Activated CD8-positive, alpha-beta T cell treated with anti-CD3 and anti-CD28 coated beads, Interleukin-2, amount 10 ng/mL, durations not matched to agents 7 days and 5 days (primary cell): ENCODE measurements around the gene ARPP21. TPM values are rescaled to one million over a fixed set of nuclear protein-coding genes. Genes with fewer than 3 reads are reported as not detected.
"Not testable (repeated sequence)": the region's sequence is repeated elsewhere in the genome, so short reads cannot be mapped to it uniquely, and the experiment has no call there.

ENCODE experiments used
- ATAC-seq: fragments of 150-1000 bp; cut with Tn5 transposase; one replicate; pipeline ENCODE4 v1.10.0; 2021; ENCODE audit warnings: moderate library complexity
- CTCF ChIA-PET: fragments of 350-600 bp; sonication (Branson Sonifier 250); formaldehyde crosslinking; loops from one replicate; lab custom pipeline; 2021; ENCODE audit warnings: antibody characterized with exemption; lab: Charles Lee
- POLR2A ChIA-PET: fragments of 350-600 bp; sonication (Branson Sonifier 250); formaldehyde crosslinking; loops from one replicate; lab custom pipeline; 2021; ENCODE audit warnings: antibody characterized with exemption; lab: Charles Lee
- DNase-seq: peaks from one replicate; pipeline ENCODE4 v3.0.0-alpha.2; 2020
- H3K27ac Mint-ChIP-seq: one replicate; pipeline ENCODE4 v1.8.0; 2021; ENCODE audit warnings: mild to moderate bottlenecking, mixed read lengths
- H3K27me3 Mint-ChIP-seq: one replicate; pipeline ENCODE4 v1.8.0; 2021; ENCODE audit warnings: low read depth, mixed read lengths
- H3K36me3 Mint-ChIP-seq: one replicate; pipeline ENCODE4 v1.8.0; 2021; ENCODE audit warnings: low read depth, mixed read lengths
- H3K4me1 Mint-ChIP-seq: one replicate; pipeline ENCODE4 v1.8.0; 2021; ENCODE audit warnings: low read depth, mixed read lengths
- H3K4me3 Mint-ChIP-seq: one replicate; pipeline ENCODE4 v1.8.0; 2021; ENCODE audit warnings: mild to moderate bottlenecking, mixed read lengths
- H3K9me3 Mint-ChIP-seq: one replicate; pipeline ENCODE4 v1.8.0; 2022; ENCODE audit warnings: mixed read lengths; ENCODE audit not compliant: insufficient read depth
- microRNA-seq: library from miRNA; unstranded; fragments of <30 nt; microRNA quantifications from one replicate; pipeline ENCODE4 v1.2.0, GENCODE V29; 2022
- total RNA-seq, 2 experiments: library from RNA; stranded (reverse); gene quantifications; one replicate each; pipeline ENCODE4 v1.2.3, GENCODE V29; 2021

Gene ARPP21
- total RNA-seq, 2 experiments from 2014 or later: not detected

GRCh38 chr3:35800960-35801459, 161.7 kb downstream of the ARPP21 start:
- Mint-ChIP-seq H3K36me3 (no peaks in the 10 kb centered on the region), H3K4me3 (no peak overlapping the region), H3K27ac (no peak overlapping the region), H3K4me1 (no peaks in the 10 kb centered on the region), H3K9me3 (no peaks in the 10 kb centered on the region), H3K27me3 (no peaks in the 10 kb centered on the region)
- CTCF ChIA-PET: no interaction called here
- no peak for ATAC-seq
- no peak for DNase-seq
- POLR2A ChIA-PET: no interaction called here

GRCh38 chr3:35814531-35814930, 175.2 kb downstream of the ARPP21 start:
- CTCF ChIA-PET: no interaction called here
- POLR2A ChIA-PET: no interaction called here
- Mint-ChIP-seq H3K4me3 (no peak overlapping the region), H3K4me1 (no peaks in the 10 kb centered on the region), H3K36me3 (no peaks in the 10 kb centered on the region), H3K27ac (no peak overlapping the region), H3K27me3 (no peaks in the 10 kb centered on the region), H3K9me3 (no peaks in the 10 kb centered on the region)
- ATAC-seq: no peak
- DNase-seq: no peak

DNA sequence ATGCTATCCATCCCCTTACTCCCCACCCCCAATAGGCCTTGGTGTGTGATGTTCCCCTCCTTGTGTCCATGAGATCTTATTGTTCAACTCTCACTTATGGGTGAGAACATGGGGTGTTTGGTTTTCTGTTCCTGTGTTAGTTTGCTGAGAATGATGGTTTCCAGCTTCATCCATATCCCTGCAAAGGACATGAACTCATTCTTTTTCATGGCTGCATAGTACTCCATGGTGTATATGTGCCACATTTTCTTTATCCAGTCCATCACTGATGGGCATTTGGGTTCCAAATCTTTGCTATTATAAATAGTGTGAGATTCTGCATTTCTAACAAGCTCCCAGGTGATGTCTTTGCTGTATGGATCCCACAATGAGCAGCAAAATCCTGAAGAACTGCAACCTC, 176.5 kb downstream of the ARPP21 start:
- POLR2A ChIA-PET, CTCF ChIA-PET: not testable (repeated sequence)

GRCh38 chr3:35817216-35817615, 177.9 kb downstream of the ARPP21 start:
- no peak for DNase-seq
- H3K4me3 Mint-ChIP-seq: no peak overlapping the region
- CTCF ChIA-PET: no interaction called here
- no peak overlapping the region for H3K27ac Mint-ChIP-seq
- no peak for ATAC-seq
- no peaks in the 10 kb centered on the region for H3K36me3 Mint-ChIP-seq
- POLR2A ChIA-PET: no interaction called here
- no peaks in the 10 kb centered on the region for H3K9me3 Mint-ChIP-seq
- H3K27me3 Mint-ChIP-seq: no peaks in the 10 kb centered on the region
- H3K4me1 Mint-ChIP-seq: no peaks in the 10 kb centered on the region

More for the DNA sequence above, 176.5 kb downstream of the ARPP21 start:
- H3K27me3 Mint-ChIP-seq, H3K4me3 Mint-ChIP-seq, DNase-seq, ATAC-seq, H3K27ac Mint-ChIP-seq, H3K36me3 Mint-ChIP-seq, H3K4me1 Mint-ChIP-seq, H3K9me3 Mint-ChIP-seq: not testable (repeated sequence)

DNA sequence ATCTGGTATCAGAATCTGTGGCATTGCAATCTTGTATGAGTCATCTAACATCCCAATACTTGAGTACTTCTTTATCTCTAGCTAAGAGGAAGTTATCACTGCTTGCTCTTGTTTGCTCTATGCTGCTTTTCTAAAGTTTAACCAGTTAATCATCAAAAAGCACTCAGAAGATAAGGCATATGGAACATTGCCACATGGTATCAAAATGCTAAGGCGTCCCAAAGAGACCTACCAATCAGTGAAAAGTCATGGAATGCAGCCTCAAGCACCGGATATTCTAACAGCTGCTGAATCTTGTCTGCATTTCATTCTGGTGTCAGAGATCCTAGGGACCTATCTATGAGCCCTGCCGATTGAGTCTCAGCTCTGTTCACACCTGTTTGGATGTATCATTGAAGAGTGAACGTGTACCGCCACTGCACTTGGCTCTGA, 192.8 kb downstream of the ARPP21 start:
- Mint-ChIP-seq H3K4me3 (no peak overlapping the region), H3K36me3 (no peaks in the 10 kb centered on the region), H3K4me1 (no peaks in the 10 kb centered on the region), H3K9me3 (no peaks in the 10 kb centered on the region), H3K27ac (no peak overlapping the region), H3K27me3 (no peaks in the 10 kb centered on the region)
- ChIA-PET POLR2A (no interaction called here), CTCF (no interaction called here)
- ATAC-seq (no peak), DNase-seq (no peak)

Small RNA genes lying within 50 kb of the gene (microRNA-seq; reads per million reads assigned to microRNA genes)
- 6.9 reads per million, percentile 13 among the genes with 10 or more reads in this experiment for gene MIR128-2
